PC-9 (cell line): Measurements from ENCODE around the gene MAMDC4.

ENCODE experiments used
- CTCF ChIP-seq: fragments of 200-600 bp; sonication (generic); conservative IDR thresholded peaks from 2 replicates; pipeline ENCODE4 v1.6.1; 2017; ENCODE audit warnings: mixed run types, antibody characterized with exemption, mild to moderate bottlenecking, moderate library complexity
- EZH2 ChIP-seq: fragments of 200-600 bp; sonication (generic); IDR thresholded peaks from 2 replicates; pipeline ENCODE4 v1.8.0; 2017; ENCODE audit warnings: antibody characterized with exemption, low read depth

GRCh38 chr9:136863623-136864273 is 11.6 kb downstream of the MAMDC4 start:
- TF ChIP-seq CTCF (no peak), EZH2 (no peak)
